Measurements from ENCODE around the gene IDH2. TPM values are rescaled to one million over a fixed set of nuclear protein-coding genes. Genes with fewer than 3 reads are reported as not detected.

IDH2 gene
- total RNA-seq, 2 donors from 2014 or later = 123 to 170 TPM

GRCh38 chr15:90106522-90107117, 4.4 kb upstream of the IDH2 start:
- Mint-ChIP-seq H3K27me3 (ENCODE audit: low read depth) (peaks cover 13% of the 10 kb centered on the region), H3K4me1 (ENCODE audit: low read depth) (peaks cover 9% of the 10 kb centered on the region), H3K4me3 (no peak overlapping the region), H3K9me3 (no peaks in the 10 kb centered on the region), H3K36me3 (ENCODE audit: insufficient read depth in 2 of 2) (no peaks in the 10 kb centered on the region), H3K27ac (no peak overlapping the region)
- ATAC-seq (replicated peaks in 1 of 2) = no peak
- no peak for DNase-seq

- DNase-seq (no peak), ATAC-seq (replicated peaks in 1 of 2) (no peak)
- Mint-ChIP-seq H3K27me3 (ENCODE audit: low read depth) (peaks cover 13% of the 10 kb centered on the region), H3K36me3 (ENCODE audit: insufficient read depth in 2 of 2) (peaks cover 0 to 3% of the 10 kb centered on the region in 2 donors), H3K9me3 (no peaks in the 10 kb centered on the region), H3K4me3 (no peak overlapping the region), H3K27ac (no peak overlapping the region), H3K4me1 (ENCODE audit: low read depth) (peaks cover 18% of the 10 kb centered on the region)
Measured at GRCh38 chr15:90105521-90105920, 3.3 kb upstream of the IDH2 start.

- Mint-ChIP-seq H3K27me3 (ENCODE audit: low read depth) (peaks cover 13% of the 10 kb centered on the region), H3K4me1 (ENCODE audit: low read depth) (peaks cover 28% of the 10 kb centered on the region), H3K27ac (no peak overlapping the region), H3K4me3 (no peak overlapping the region), H3K36me3 (ENCODE audit: insufficient read depth in 2 of 2) (peaks cover 0 to 3% of the 10 kb centered on the region in 2 donors), H3K9me3 (no peaks in the 10 kb centered on the region)
- ATAC-seq (replicated peaks in 1 of 2) (no peak), DNase-seq (no peak)
Measured at GRCh38 chr15:90104551-90104950, 2.3 kb upstream of the IDH2 start.

- peaks cover 35% of the 10 kb centered on the region for H3K4me1 Mint-ChIP-seq (ENCODE audit: low read depth)
- H3K4me3 Mint-ChIP-seq = peak overlapping the region; percentile 79 to 80
- H3K9me3 Mint-ChIP-seq = no peaks in the 10 kb centered on the region
- no peak for DNase-seq
- peaks cover 13% of the 10 kb centered on the region for H3K27me3 Mint-ChIP-seq (ENCODE audit: low read depth)
- no peak for ATAC-seq (replicated peaks in 1 of 2)
- H3K27ac Mint-ChIP-seq = no peak overlapping the region
- peaks cover 0 to 4% of the 10 kb centered on the region in 2 donors for H3K36me3 Mint-ChIP-seq (ENCODE audit: insufficient read depth in 2 of 2)
Measured at GRCh38 chr15:90103701-90104329, 1.5 kb upstream of the IDH2 start.

GRCh38 chr15:90101130-90101968, 919 bp downstream of the IDH2 start:
- peak overlapping the region; percentile 80 to 83 for H3K4me3 Mint-ChIP-seq
- no peak for ATAC-seq (replicated peaks in 1 of 2)
- H3K36me3 Mint-ChIP-seq (ENCODE audit: insufficient read depth in 2 of 2) = peaks cover 0 to 4% of the 10 kb centered on the region in 2 donors
- peaks cover 60% of the 10 kb centered on the region for H3K4me1 Mint-ChIP-seq (ENCODE audit: low read depth)
- peak overlapping the region; percentile 27 for H3K27ac Mint-ChIP-seq
- no peaks in the 10 kb centered on the region for H3K9me3 Mint-ChIP-seq
- H3K27me3 Mint-ChIP-seq (ENCODE audit: low read depth) = peaks cover 13% of the 10 kb centered on the region
- DNase-seq = peak; percentile 41 to 42

GRCh38 chr15:90099868-90100831, 2.1 kb downstream of the IDH2 start:
- Mint-ChIP-seq H3K36me3 (ENCODE audit: insufficient read depth in 2 of 2) (peaks cover 3 to 11% of the 10 kb centered on the region in 2 donors), H3K27ac (peak overlapping the region; percentile 60), H3K9me3 (no peaks in the 10 kb centered on the region), H3K4me3 (peak overlapping the region; percentile 80 to 83), H3K27me3 (ENCODE audit: low read depth) (peaks cover 13% of the 10 kb centered on the region), H3K4me1 (ENCODE audit: low read depth) (peaks cover 72% of the 10 kb centered on the region)
- DNase-seq (peak; percentile 27 to 42), ATAC-seq (replicated peaks in 1 of 2) (no peak)

- ATAC-seq (replicated peaks in 1 of 2) (no peak), DNase-seq (peak; percentile 39 to 53)
- Mint-ChIP-seq H3K27ac (peak overlapping the region; percentile 60), H3K9me3 (no peaks in the 10 kb centered on the region), H3K27me3 (ENCODE audit: low read depth) (peaks cover 13% of the 10 kb centered on the region), H3K4me1 (ENCODE audit: low read depth) (peaks cover 81% of the 10 kb centered on the region), H3K36me3 (ENCODE audit: insufficient read depth in 2 of 2) (peaks cover 4 to 11% of the 10 kb centered on the region in 2 donors), H3K4me3 (peak overlapping the region; percentile 80 to 83)
Measured at GRCh38 chr15:90099072-90099867, 3.0 kb downstream of the IDH2 start.

GRCh38 chr15:90097475-90097874, 4.8 kb downstream of the IDH2 start:
- peak; percentile 78 for DNase-seq
- no peaks in the 10 kb centered on the region for H3K9me3 Mint-ChIP-seq
- peaks cover 4 to 11% of the 10 kb centered on the region in 2 donors for H3K36me3 Mint-ChIP-seq (ENCODE audit: insufficient read depth in 2 of 2)
- H3K4me3 Mint-ChIP-seq = peak overlapping the region; percentile 80 to 83
- peak overlapping the region; percentile 11 for H3K27ac Mint-ChIP-seq
- ATAC-seq (replicated peaks in 1 of 2) = peak; percentile 69 to 73
- H3K27me3 Mint-ChIP-seq (ENCODE audit: low read depth) = no peaks in the 10 kb centered on the region
- H3K4me1 Mint-ChIP-seq (ENCODE audit: low read depth) = peaks cover 78% of the 10 kb centered on the region

- peak; percentile 29 to 49 for ATAC-seq (replicated peaks in 1 of 2)
- H3K27ac Mint-ChIP-seq = peak overlapping the region; percentile 88
- H3K4me1 Mint-ChIP-seq (ENCODE audit: low read depth) = peaks cover 69% of the 10 kb centered on the region
- H3K36me3 Mint-ChIP-seq (ENCODE audit: insufficient read depth in 2 of 2) = peaks cover 4 to 8% of the 10 kb centered on the region in 2 donors
- H3K9me3 Mint-ChIP-seq = no peaks in the 10 kb centered on the region
- H3K4me3 Mint-ChIP-seq = peak overlapping the region; percentile 67 to 79
- peak; percentile 43 to 47 for DNase-seq
- H3K27me3 Mint-ChIP-seq (ENCODE audit: low read depth) = no peaks in the 10 kb centered on the region
Measured at GRCh38 chr15:90095521-90095959, 6.7 kb downstream of the IDH2 start.

- Mint-ChIP-seq H3K27ac (no peak overlapping the region), H3K4me3 (no peak overlapping the region), H3K4me1 (ENCODE audit: low read depth) (peaks cover 42% of the 10 kb centered on the region), H3K36me3 (ENCODE audit: insufficient read depth in 2 of 2) (peaks cover 7 to 19% of the 10 kb centered on the region in 2 donors), H3K9me3 (no peaks in the 10 kb centered on the region), H3K27me3 (ENCODE audit: low read depth) (no peaks in the 10 kb centered on the region)
- no peak for DNase-seq
- no peak for ATAC-seq (replicated peaks in 1 of 2)
Measured at GRCh38 chr15:90091156-90091931, 10.9 kb downstream of the IDH2 start.

- Mint-ChIP-seq H3K36me3 (ENCODE audit: insufficient read depth in 2 of 2) (peaks cover 5 to 14% of the 10 kb centered on the region in 2 donors), H3K27ac (no peak overlapping the region)
Measured at GRCh38 chr15:90090226-90090848, 11.9 kb downstream of the IDH2 start.

More at GRCh38 chr15:90090226-90090848, 11.9 kb downstream of the IDH2 start:
- H3K27me3 Mint-ChIP-seq (ENCODE audit: low read depth) = no peaks in the 10 kb centered on the region
- H3K9me3 Mint-ChIP-seq = no peaks in the 10 kb centered on the region
- H3K4me1 Mint-ChIP-seq (ENCODE audit: low read depth) = peaks cover 32% of the 10 kb centered on the region
- DNase-seq (no peak), ATAC-seq (replicated peaks in 1 of 2) (no peak)
- no peak overlapping the region for H3K4me3 Mint-ChIP-seq

Data from activated T-cell treated with anti-CD3 and anti-CD28 coated beads, Interleukin-2, amount 50 U/mL, for 72 hours (primary cell).